ENCODE data around the gene BORCS5. TPM values are rescaled to one million over a fixed set of nuclear protein-coding genes. Genes with fewer than 3 reads are reported as not detected.

Gene BORCS5
- total and polyA plus RNA-seq, 5 donors from 2014 or later: 25.0 to 39.2 (median 36.2) TPM

- Histone ChIP-seq H3K27ac (ENCODE audit: insufficient read depth, low read length, poor library complexity, severe bottlenecking) (no peak overlapping the region), H3K4me3 (ENCODE audit: low read depth, low read length) (no peak overlapping the region), H3K9me3 (ENCODE audit: control insufficient read depth in 2 of 2, low read length in 2 of 2) (no peaks in the 10 kb centered on the region), H3K36me3 (ENCODE audit: control insufficient read depth, insufficient read depth, low read length) (peaks cover 14% of the 10 kb centered on the region), H3K27me3 (ENCODE audit: control insufficient read depth, insufficient read depth, low read length) (no peaks in the 10 kb centered on the region), H3K4me1 (ENCODE audit: control insufficient read depth, insufficient read depth, low read length, poor library complexity, severe bottlenecking) (peaks cover 14% of the 10 kb centered on the region)
- Mint-ChIP-seq H3K4me3 (no peak overlapping the region), H3K4me1 (peaks cover 18 to 38% (median 35%) of the 10 kb centered on the region in 4 donors), H3K27me3 (no peaks in the 10 kb centered on the region), H3K9me3 (no peaks in the 10 kb centered on the region), H3K36me3 (peaks cover 23% of the 10 kb centered on the region), H3K27ac (peak overlapping the region in 2 of 3 donors; percentile 28 to 67)
- ATAC-seq (ENCODE audit: low read depth in 2 of 2) (no peak), DNase-seq (no peak)
Measured at GRCh38 chr12:12372946-12373722, 16.3 kb downstream of the BORCS5 start.

GRCh38 chr12:12376646-12377448, 20.0 kb downstream of the BORCS5 start:
- peaks cover 37% of the 10 kb centered on the region for H3K4me1 ChIP-seq (ENCODE audit: control insufficient read depth, insufficient read depth, low read length, poor library complexity, severe bottlenecking)
- peak overlapping the region in 1 of 4 donors; percentile 66 for H3K4me3 Mint-ChIP-seq
- H3K36me3 ChIP-seq (ENCODE audit: control insufficient read depth, insufficient read depth, low read length): peaks cover 14% of the 10 kb centered on the region
- H3K4me3 ChIP-seq (ENCODE audit: low read depth, low read length): no peak overlapping the region
- H3K27me3 Mint-ChIP-seq: no peaks in the 10 kb centered on the region
- ATAC-seq (ENCODE audit: low read depth in 2 of 2): peak; percentile 81
- peaks cover 26% of the 10 kb centered on the region for H3K36me3 Mint-ChIP-seq
- H3K4me1 Mint-ChIP-seq: peaks cover 35 to 59% (median 43%) of the 10 kb centered on the region in 4 donors
- H3K27ac Mint-ChIP-seq: peak overlapping the region; percentile 72 to 92 (median 88)
- peak; percentile 30 to 90 (median 84) for DNase-seq
- peaks cover 0 to 4% (median 0%) of the 10 kb centered on the region in 7 donors for H3K9me3 Mint-ChIP-seq
- no peaks in the 10 kb centered on the region for H3K27me3 ChIP-seq (ENCODE audit: control insufficient read depth, insufficient read depth, low read length)
- peak overlapping the region; percentile 49 for H3K27ac ChIP-seq (ENCODE audit: insufficient read depth, low read length, poor library complexity, severe bottlenecking)
- H3K9me3 ChIP-seq (ENCODE audit: control insufficient read depth in 2 of 2, low read length in 2 of 2): no peaks in the 10 kb centered on the region

- Mint-ChIP-seq H3K4me3 (peak overlapping the region in 2 of 4 donors; percentile 49 to 74), H3K36me3 (peaks cover 25% of the 10 kb centered on the region), H3K4me1 (peaks cover 30 to 66% (median 48%) of the 10 kb centered on the region in 4 donors), H3K27ac (peak overlapping the region; percentile 72 to 94 (median 92)), H3K9me3 (peaks cover 0 to 9% (median 1%) of the 10 kb centered on the region in 7 donors), H3K27me3 (no peaks in the 10 kb centered on the region)
- Histone ChIP-seq H3K4me3 (ENCODE audit: low read depth, low read length) (no peak overlapping the region), H3K36me3 (ENCODE audit: control insufficient read depth, insufficient read depth, low read length) (no peaks in the 10 kb centered on the region), H3K4me1 (ENCODE audit: control insufficient read depth, insufficient read depth, low read length, poor library complexity, severe bottlenecking) (peaks cover 46% of the 10 kb centered on the region), H3K27ac (ENCODE audit: insufficient read depth, low read length, poor library complexity, severe bottlenecking) (peak overlapping the region; percentile 88), H3K9me3 (ENCODE audit: control insufficient read depth in 2 of 2, low read length in 2 of 2) (peaks cover 0 to 3% of the 10 kb centered on the region in 2 experiments), H3K27me3 (ENCODE audit: control insufficient read depth, insufficient read depth, low read length) (no peaks in the 10 kb centered on the region)
- peak in 1 of 3 donors; percentile 39 for DNase-seq
- no peak for ATAC-seq (ENCODE audit: low read depth in 2 of 2)
Measured at GRCh38 chr12:12378616-12379015, 21.7 kb downstream of the BORCS5 start.

GRCh38 chr12:12379831-12380730, 23.2 kb downstream of the BORCS5 start:
- peak overlapping the region; percentile 92 to 99 (median 94) for H3K27ac Mint-ChIP-seq
- H3K4me1 Mint-ChIP-seq: peaks cover 45 to 78% (median 60%) of the 10 kb centered on the region in 4 donors
- Histone ChIP-seq H3K4me3 (ENCODE audit: low read depth, low read length) (peak overlapping the region; percentile 46), H3K27me3 (ENCODE audit: control insufficient read depth, insufficient read depth, low read length) (no peaks in the 10 kb centered on the region), H3K27ac (ENCODE audit: insufficient read depth, low read length, poor library complexity, severe bottlenecking) (peak overlapping the region; percentile 88), H3K9me3 (ENCODE audit: control insufficient read depth in 2 of 2, low read length in 2 of 2) (peaks cover 0 to 3% of the 10 kb centered on the region in 2 experiments), H3K4me1 (ENCODE audit: control insufficient read depth, insufficient read depth, low read length, poor library complexity, severe bottlenecking) (peaks cover 60% of the 10 kb centered on the region), H3K36me3 (ENCODE audit: control insufficient read depth, insufficient read depth, low read length) (no peaks in the 10 kb centered on the region)
- ATAC-seq (ENCODE audit: low read depth in 2 of 2) (peak; percentile 66 to 69), DNase-seq (peak; percentile 48 to 85 (median 77))
- peak overlapping the region; percentile 44 to 53 (median 48) for H3K4me3 Mint-ChIP-seq
- H3K9me3 Mint-ChIP-seq: peaks cover 0 to 9% (median 1%) of the 10 kb centered on the region in 7 donors
- no peaks in the 10 kb centered on the region for H3K27me3 Mint-ChIP-seq
- peaks cover 30% of the 10 kb centered on the region for H3K36me3 Mint-ChIP-seq

- H3K4me1 ChIP-seq (ENCODE audit: control insufficient read depth, insufficient read depth, low read length, poor library complexity, severe bottlenecking): peaks cover 66% of the 10 kb centered on the region
- Mint-ChIP-seq H3K27ac (peak overlapping the region; percentile 59 to 98 (median 92)), H3K9me3 (peaks cover 0 to 9% (median 1%) of the 10 kb centered on the region in 7 donors), H3K4me3 (no peak overlapping the region), H3K36me3 (peaks cover 30% of the 10 kb centered on the region), H3K27me3 (no peaks in the 10 kb centered on the region), H3K4me1 (peaks cover 47 to 87% (median 67%) of the 10 kb centered on the region in 4 donors)
- H3K4me3 ChIP-seq (ENCODE audit: low read depth, low read length): no peak overlapping the region
- H3K36me3 ChIP-seq (ENCODE audit: control insufficient read depth, insufficient read depth, low read length): no peaks in the 10 kb centered on the region
- H3K9me3 ChIP-seq (ENCODE audit: control insufficient read depth in 2 of 2, low read length in 2 of 2): peaks cover 0 to 3% of the 10 kb centered on the region in 2 experiments
- H3K27ac ChIP-seq (ENCODE audit: insufficient read depth, low read length, poor library complexity, severe bottlenecking): peak overlapping the region; percentile 88
- ATAC-seq (ENCODE audit: low read depth in 2 of 2) (no peak), DNase-seq (no peak)
- H3K27me3 ChIP-seq (ENCODE audit: control insufficient read depth, insufficient read depth, low read length): no peaks in the 10 kb centered on the region
Measured at GRCh38 chr12:12380949-12381593, 24.2 kb downstream of the BORCS5 start.

GRCh38 chr12:12381982-12382381, 25.1 kb downstream of the BORCS5 start:
- no peak overlapping the region for H3K4me3 Mint-ChIP-seq
- H3K36me3 ChIP-seq (ENCODE audit: control insufficient read depth, insufficient read depth, low read length): no peaks in the 10 kb centered on the region
- no peak for ATAC-seq (ENCODE audit: low read depth in 2 of 2)
- peaks cover 64% of the 10 kb centered on the region for H3K4me1 ChIP-seq (ENCODE audit: control insufficient read depth, insufficient read depth, low read length, poor library complexity, severe bottlenecking)
- peaks cover 27% of the 10 kb centered on the region for H3K36me3 Mint-ChIP-seq
- peaks cover 43 to 85% (median 66%) of the 10 kb centered on the region in 4 donors for H3K4me1 Mint-ChIP-seq
- H3K27ac Mint-ChIP-seq: peak overlapping the region; percentile 62 to 98 (median 92)
- peaks cover 0 to 3% of the 10 kb centered on the region in 2 experiments for H3K9me3 ChIP-seq (ENCODE audit: control insufficient read depth in 2 of 2, low read length in 2 of 2)
- peaks cover 0 to 9% (median 1%) of the 10 kb centered on the region in 7 donors for H3K9me3 Mint-ChIP-seq
- no peaks in the 10 kb centered on the region for H3K27me3 ChIP-seq (ENCODE audit: control insufficient read depth, insufficient read depth, low read length)
- H3K27ac ChIP-seq (ENCODE audit: insufficient read depth, low read length, poor library complexity, severe bottlenecking): no peak overlapping the region
- no peak for DNase-seq
- H3K4me3 ChIP-seq (ENCODE audit: low read depth, low read length): no peak overlapping the region
- no peaks in the 10 kb centered on the region for H3K27me3 Mint-ChIP-seq
